H1 (cell line): ENCODE results near the gene KSR2. TPM values are rescaled to one million over a fixed set of nuclear protein-coding genes. Genes with fewer than 3 reads are reported as not detected.

Experiments
- CHD7 ChIP-seq: fragments of 300-600 bp; sonication (generic); IDR thresholded peaks from 2 replicates; pipeline ENCODE4 v1.7.1; 2012; ENCODE audit warnings: low read length, moderate library complexity, mild to moderate bottlenecking, inconsistent platforms; ENCODE audit not compliant: insufficient replicate concordance
- polyA plus RNA-seq, 7 experiments: library from polyadenylated mRNA; depleted of rRNA in 3 of 7; stranded (reverse) in 5 of 7; unstranded in 2 of 7; fragments of >200 nt in 5 of 7; fragments of 200-250 nt in 2 of 7; gene quantifications; 1 replicate in 5 of 7; 2 replicates in 1 of 7; 4 replicates in 1 of 7; pipeline versions ENCODE4 v1.2.1 to v1.2.3, GENCODE V29; 2011 to 2013; ENCODE audit warnings: missing spikeins in 2 of 7, mixed read lengths in 2 of 7
- total RNA-seq: library from RNA; stranded (reverse); fragmentation: NEBNext Ultra II Directional; extraction: Animal tissue kit (Norgen Biotek cat#: 25700); gene quantifications from 2 replicates; pipeline ENCODE4 v1.2.1, GENCODE V29; 2021

KSR2 gene
- total and polyA plus RNA-seq, 2 of the 8 experiments (the other 6 are each of a cell fraction or from before 2014, with no cell fraction given): 0.74 to 2.2 TPM

- TF ChIP-seq CHD7: no peak
These were observed 435.1 kb downstream of the KSR2 start (continued) for GRCh38 chr12:117533687-117534086.
